Osteocyte (in vitro differentiated cells): ENCODE measurements around the gene GMPS. TPM values are rescaled to one million over a fixed set of nuclear protein-coding genes. Genes with fewer than 3 reads are reported as not detected.
"Not testable (repeated sequence)": the region's sequence is repeated elsewhere in the genome, so short reads cannot be mapped to it uniquely, and the experiment has no call there.

Experiments used
- DNase-seq: peaks from one replicate; pipeline ENCODE4 v3.0.0; 2021; ENCODE audit warnings: mixed read lengths; ENCODE audit not compliant: unreplicated experiment; ENCODE audit errors: extremely low spot score
- H3K27ac Mint-ChIP-seq: one replicate; pipeline ENCODE4 v1.8.0; 2021; ENCODE audit warnings: mild to moderate bottlenecking, mixed read lengths; ENCODE audit not compliant: unreplicated experiment
- H3K27me3 Mint-ChIP-seq: one replicate; pipeline ENCODE4 v1.8.0; 2021; ENCODE audit warnings: mixed read lengths; ENCODE audit not compliant: unreplicated experiment
- H3K36me3 Mint-ChIP-seq: one replicate; pipeline ENCODE4 v1.8.0; 2021; ENCODE audit warnings: mixed read lengths; ENCODE audit not compliant: unreplicated experiment
- H3K4me1 Mint-ChIP-seq: one replicate; pipeline ENCODE4 v1.8.0; 2021; ENCODE audit warnings: mixed read lengths; ENCODE audit not compliant: unreplicated experiment
- H3K4me3 Mint-ChIP-seq: one replicate; pipeline ENCODE4 v1.8.0; 2021; ENCODE audit warnings: mild to moderate bottlenecking, moderate library complexity, mixed read lengths; ENCODE audit not compliant: unreplicated experiment
- H3K9me3 Mint-ChIP-seq: one replicate; pipeline ENCODE4 v1.8.0; 2021; ENCODE audit warnings: mixed read lengths; ENCODE audit not compliant: unreplicated experiment
- total RNA-seq: library from RNA; stranded (reverse); gene quantifications from 2 replicates; pipeline ENCODE4 v1.2.1, GENCODE V29; 2021
- TF ChIP-seq, protein P1 (sequence below): fragments of 200-600 bp; sonication (generic); IDR thresholded peaks from 2 replicates; pipeline ENCODE4 v1.5.0; 2021; ENCODE audit warnings: antibody characterized with exemption, mild to moderate bottlenecking, moderate library complexity

The GMPS gene
- total RNA-seq, 1 donor from 2014 or later, result 60.8 TPM

DNA sequence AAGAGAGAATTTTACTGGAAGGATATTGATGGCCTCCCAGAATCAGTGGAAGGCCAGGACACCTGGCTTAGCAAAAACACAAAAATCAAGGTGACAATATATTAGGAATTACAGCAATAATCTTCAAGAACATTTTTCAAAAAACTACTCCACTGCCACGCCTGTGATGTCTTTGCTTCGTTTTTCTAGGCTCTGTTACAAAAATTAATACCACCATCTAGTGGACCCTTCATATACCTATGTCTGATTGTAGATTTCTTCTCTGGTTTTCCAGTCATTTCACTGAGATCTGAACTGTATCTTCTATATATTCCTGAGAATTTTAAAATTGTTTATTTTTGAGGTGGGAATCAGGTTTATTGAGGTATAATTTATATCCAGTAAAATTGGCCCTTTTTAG lies 10.6 kb upstream of the GMPS start:
- Mint-ChIP-seq H3K36me3 (peaks cover under 1% of the 10 kb centered on the region), H3K27me3 (peaks cover 3% of the 10 kb centered on the region), H3K4me3 (no peak overlapping the region), H3K27ac (no peak overlapping the region), H3K9me3 (peaks cover 4% of the 10 kb centered on the region), H3K4me1 (peaks cover 3% of the 10 kb centered on the region)
- TF ChIP-seq, protein P1, sequence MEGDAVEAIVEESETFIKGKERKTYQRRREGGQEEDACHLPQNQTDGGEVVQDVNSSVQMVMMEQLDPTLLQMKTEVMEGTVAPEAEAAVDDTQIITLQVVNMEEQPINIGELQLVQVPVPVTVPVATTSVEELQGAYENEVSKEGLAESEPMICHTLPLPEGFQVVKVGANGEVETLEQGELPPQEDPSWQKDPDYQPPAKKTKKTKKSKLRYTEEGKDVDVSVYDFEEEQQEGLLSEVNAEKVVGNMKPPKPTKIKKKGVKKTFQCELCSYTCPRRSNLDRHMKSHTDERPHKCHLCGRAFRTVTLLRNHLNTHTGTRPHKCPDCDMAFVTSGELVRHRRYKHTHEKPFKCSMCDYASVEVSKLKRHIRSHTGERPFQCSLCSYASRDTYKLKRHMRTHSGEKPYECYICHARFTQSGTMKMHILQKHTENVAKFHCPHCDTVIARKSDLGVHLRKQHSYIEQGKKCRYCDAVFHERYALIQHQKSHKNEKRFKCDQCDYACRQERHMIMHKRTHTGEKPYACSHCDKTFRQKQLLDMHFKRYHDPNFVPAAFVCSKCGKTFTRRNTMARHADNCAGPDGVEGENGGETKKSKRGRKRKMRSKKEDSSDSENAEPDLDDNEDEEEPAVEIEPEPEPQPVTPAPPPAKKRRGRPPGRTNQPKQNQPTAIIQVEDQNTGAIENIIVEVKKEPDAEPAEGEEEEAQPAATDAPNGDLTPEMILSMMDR, result peak; percentile 52
- DNase-seq, result no peak

DNA sequence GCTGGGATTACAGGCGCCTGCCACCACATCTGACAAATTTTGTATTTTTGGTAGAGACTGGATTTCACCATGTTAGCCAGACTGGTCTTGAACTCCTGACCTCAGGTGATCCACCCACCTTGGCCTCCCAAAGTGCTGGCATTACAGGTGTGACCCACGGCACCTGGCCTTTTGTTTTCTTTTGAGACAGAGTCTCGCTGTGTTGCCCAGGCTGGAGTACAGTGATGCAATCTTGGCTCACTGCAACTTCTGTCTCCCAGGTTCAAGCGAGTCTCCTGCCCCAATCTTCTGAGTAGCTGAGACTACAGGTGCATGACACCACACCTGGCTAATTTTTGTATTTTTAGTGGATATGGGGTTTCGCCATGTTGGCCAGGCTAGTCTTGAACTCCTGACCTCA lies 10.0 kb upstream of the GMPS start:
- H3K36me3 Mint-ChIP-seq, H3K27me3 Mint-ChIP-seq, H3K27ac Mint-ChIP-seq, H3K9me3 Mint-ChIP-seq, H3K4me3 Mint-ChIP-seq, H3K4me1 Mint-ChIP-seq, DNase-seq: not testable (repeated sequence)

DNA sequence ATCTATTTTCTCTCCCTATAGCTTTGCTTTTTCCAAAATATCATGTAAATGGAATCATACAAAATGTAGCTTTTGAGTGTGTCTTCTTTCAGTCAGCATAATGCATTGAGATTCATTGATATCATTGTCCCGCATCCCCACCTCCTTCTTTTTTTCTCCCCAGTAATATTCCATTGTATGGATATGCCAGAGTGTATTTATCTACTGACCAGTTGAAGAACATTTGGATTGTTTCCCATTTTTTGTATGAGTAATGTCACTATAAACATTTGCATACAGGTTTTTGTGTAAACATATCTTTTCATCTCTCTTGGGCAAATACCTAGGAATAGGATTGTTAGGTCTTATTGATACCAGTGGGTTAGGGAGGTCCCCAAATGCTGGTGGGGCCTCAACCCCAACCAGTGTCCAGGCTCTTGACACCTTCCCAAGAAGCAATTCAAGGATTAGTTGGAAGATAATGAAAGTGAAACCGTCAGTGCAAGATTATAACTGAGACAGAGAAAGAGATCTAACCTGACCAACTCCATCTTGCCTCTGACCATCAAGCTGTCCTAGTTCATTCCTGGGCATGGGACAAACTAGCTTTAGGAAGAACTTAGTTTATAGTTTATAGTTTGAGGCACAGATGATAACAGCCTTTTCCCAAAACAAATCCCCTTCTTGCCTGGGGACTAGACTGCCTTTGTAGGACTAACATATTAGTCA lies 8.8 kb upstream of the GMPS start:
- Mint-ChIP-seq H3K27me3 (peaks cover 3% of the 10 kb centered on the region), H3K9me3 (peaks cover 4% of the 10 kb centered on the region), H3K36me3 (no peaks in the 10 kb centered on the region), H3K27ac (no peak overlapping the region), H3K4me1 (peaks cover 1% of the 10 kb centered on the region), H3K4me3 (no peak overlapping the region)
- no peak for DNase-seq
- TF ChIP-seq, protein P1, result no peak

DNA sequence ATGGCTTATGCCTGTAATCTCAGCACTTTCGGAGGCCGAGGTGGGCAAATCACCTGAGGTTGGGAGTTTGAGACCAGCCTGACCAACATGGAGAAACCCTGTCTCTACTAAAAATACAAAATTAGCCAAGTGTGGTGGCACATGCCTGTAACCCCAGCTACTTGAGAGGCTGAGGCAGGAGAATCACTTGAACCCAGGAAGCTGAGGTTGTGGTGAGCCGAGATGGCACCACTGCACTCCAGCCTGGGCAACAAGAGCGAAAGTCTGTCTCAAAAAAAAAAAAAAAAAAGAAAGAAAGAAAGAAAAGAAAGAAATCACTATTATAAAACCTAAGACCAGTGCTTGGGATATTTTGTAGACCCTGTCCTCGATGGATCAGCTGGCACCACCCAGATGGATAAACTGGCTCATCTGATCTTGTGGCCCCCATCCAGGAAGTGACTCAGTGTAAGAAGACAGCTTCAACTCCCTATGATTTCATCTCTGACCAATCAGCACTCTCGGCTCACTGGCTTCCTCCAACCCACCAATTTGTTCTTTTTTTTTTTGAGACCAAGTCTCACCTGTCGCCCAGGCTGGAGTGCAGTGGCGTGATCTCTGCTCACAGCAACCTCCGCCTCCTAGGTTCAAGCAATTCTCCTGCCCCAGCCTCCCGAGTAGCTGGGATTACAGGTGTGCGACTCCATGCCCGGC lies 8.0 kb upstream of the GMPS start:
- H3K4me3 Mint-ChIP-seq, H3K27me3 Mint-ChIP-seq, H3K36me3 Mint-ChIP-seq, DNase-seq, H3K4me1 Mint-ChIP-seq, H3K27ac Mint-ChIP-seq, H3K9me3 Mint-ChIP-seq: not testable (repeated sequence)

DNA sequence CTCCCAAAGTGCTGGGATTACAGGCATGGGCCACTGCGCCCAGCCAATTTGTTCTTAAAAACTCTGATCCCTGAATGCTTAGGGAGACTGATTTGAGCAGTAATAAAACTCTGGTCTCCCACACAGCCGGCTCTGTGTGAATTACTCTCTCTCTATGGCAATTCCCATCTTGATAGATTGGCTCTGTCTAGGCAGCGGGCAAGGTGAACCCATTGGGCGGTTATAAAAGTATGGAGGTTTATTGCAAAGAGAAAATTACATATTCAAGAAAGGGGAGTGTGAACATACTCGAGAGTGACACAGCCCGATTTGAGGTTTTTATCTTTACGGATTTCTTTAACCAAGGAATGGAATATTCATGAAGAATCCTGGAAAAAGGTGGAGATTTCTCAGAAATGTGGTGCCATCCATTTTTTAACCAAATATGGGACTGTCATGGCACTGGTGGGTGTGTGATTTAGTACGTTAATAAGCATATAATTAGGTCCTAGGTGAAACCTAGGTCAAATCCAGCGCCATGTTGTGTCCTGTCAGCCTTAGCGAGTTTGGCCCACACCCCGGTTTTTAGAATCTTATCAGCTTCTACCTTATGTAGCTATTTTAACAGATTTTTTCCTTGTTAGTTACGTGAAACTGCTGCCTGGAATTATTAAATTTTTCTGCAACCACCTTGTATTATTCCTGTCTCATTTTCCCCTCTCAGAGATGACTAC lies 7.2 kb upstream of the GMPS start:
- no peaks in the 10 kb centered on the region for H3K36me3 Mint-ChIP-seq
- no peak overlapping the region for H3K27ac Mint-ChIP-seq
- no peaks in the 10 kb centered on the region for H3K27me3 Mint-ChIP-seq
- TF ChIP-seq, protein P1, result no peak
- no peak for DNase-seq
- peaks cover 1% of the 10 kb centered on the region for H3K4me1 Mint-ChIP-seq
- H3K4me3 Mint-ChIP-seq, result no peak overlapping the region
- H3K9me3 Mint-ChIP-seq, result peaks cover 4% of the 10 kb centered on the region

DNA sequence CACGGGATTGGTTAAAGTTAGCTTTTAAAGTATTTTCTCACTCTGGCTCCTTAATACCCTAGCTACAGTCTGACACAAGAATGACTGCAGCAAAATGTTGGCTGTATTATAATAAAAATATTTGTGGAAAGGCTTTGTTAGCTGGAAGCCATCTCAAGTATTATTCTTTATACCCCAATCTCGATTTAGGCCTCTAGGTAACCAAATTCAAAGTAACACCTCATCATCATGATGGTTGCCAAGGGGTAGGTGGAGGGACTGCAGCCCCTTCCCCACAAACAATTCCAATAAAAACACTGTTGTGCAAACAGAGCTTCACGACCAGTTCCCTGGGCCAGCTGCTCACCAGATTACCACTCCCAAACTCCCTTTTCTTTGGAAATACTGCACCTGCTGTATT lies 759 bp upstream of the GMPS start:
- H3K9me3 Mint-ChIP-seq, result no peaks in the 10 kb centered on the region

More for the DNA sequence above, 759 bp upstream of the GMPS start:
- peaks cover 25% of the 10 kb centered on the region for H3K4me1 Mint-ChIP-seq
- H3K4me3 Mint-ChIP-seq, result peak overlapping the region; percentile 84
- no peaks in the 10 kb centered on the region for H3K36me3 Mint-ChIP-seq
- no peaks in the 10 kb centered on the region for H3K27me3 Mint-ChIP-seq
- H3K27ac Mint-ChIP-seq, result peak overlapping the region; percentile 97
- no peak for DNase-seq
- TF ChIP-seq, protein P1, result no peak
